ENCODE data around the gene TSPAN10.

Gene TSPAN10

GRCh38 chr17:81683208-81683583 is 46.2 kb downstream of the TSPAN10 start:
- no peak for TF ChIP-seq CTCF (IDR thresholded peaks at IDR 0.05; ENCODE audit: unreplicated experiment in 3 of 3)
- Mint-ChIP-seq H3K9me3 (no peaks in the 10 kb centered on the region), H3K27ac (peak overlapping the region; percentile 46 to 86 (median 81))

GRCh38 chr17:81683584-81684441 is 46.8 kb downstream of the TSPAN10 start, which contains the start of the genes ARL16 and HGS:
Gene ARL16, minus strand, starts transcription at chr17:81683797. Its CDS starts 44 bp downstream, at chr17:81683753.
Gene HGS, plus strand, starts transcription at chr17:81684011. Its CDS starts 56 bp downstream, at chr17:81684067.
- TF ChIP-seq CTCF (IDR thresholded peaks at IDR 0.05; ENCODE audit: unreplicated experiment in 3 of 3) = no peak
- H3K27ac Mint-ChIP-seq = peak within 1 kb of the TSS; percentile 46 to 96 (median 86)
- H3K36me3 Mint-ChIP-seq (ENCODE audit: low read depth) = peaks cover 27% of the 10 kb centered on the region
- peaks cover 22% of the 10 kb centered on the region for H3K4me1 Mint-ChIP-seq
- H3K9me3 Mint-ChIP-seq = no peaks in the 10 kb centered on the region
- H3K27me3 Mint-ChIP-seq (ENCODE audit: low read depth) = no peaks in the 10 kb centered on the region
- H3K4me3 Mint-ChIP-seq = peak within 1 kb of the TSS; percentile 85 to 93 (median 92)

More at GRCh38 chr17:81683208-81683583, 46.2 kb downstream of the TSPAN10 start:
- Mint-ChIP-seq H3K4me1 (peaks cover 22% of the 10 kb centered on the region), H3K27me3 (ENCODE audit: low read depth) (no peaks in the 10 kb centered on the region), H3K4me3 (peak overlapping the region; percentile 85 to 93 (median 92)), H3K36me3 (ENCODE audit: low read depth) (peaks cover 23% of the 10 kb centered on the region)

GRCh38 chr17:81684442-81684911 is 47.5 kb downstream of the TSPAN10 start:
- TF ChIP-seq CTCF (IDR thresholded peaks at IDR 0.05; ENCODE audit: unreplicated experiment in 3 of 3) = no peak
- no peaks in the 10 kb centered on the region for H3K27me3 Mint-ChIP-seq (ENCODE audit: low read depth)
- peaks cover 26% of the 10 kb centered on the region for H3K36me3 Mint-ChIP-seq (ENCODE audit: low read depth)
- no peak overlapping the region for H3K27ac Mint-ChIP-seq
- no peaks in the 10 kb centered on the region for H3K9me3 Mint-ChIP-seq
- H3K4me3 Mint-ChIP-seq = peak overlapping the region; percentile 84 to 88 (median 85)
- peaks cover 22% of the 10 kb centered on the region for H3K4me1 Mint-ChIP-seq

GRCh38 chr17:81685108-81685507 is 48.1 kb downstream of the TSPAN10 start:
- Mint-ChIP-seq H3K27ac (no peak overlapping the region), H3K27me3 (ENCODE audit: low read depth) (no peaks in the 10 kb centered on the region), H3K4me1 (peaks cover 18% of the 10 kb centered on the region), H3K9me3 (no peaks in the 10 kb centered on the region), H3K36me3 (ENCODE audit: low read depth) (peaks cover 29% of the 10 kb centered on the region), H3K4me3 (peak overlapping the region; percentile 84 to 88 (median 85))
- TF ChIP-seq CTCF (IDR thresholded peaks at IDR 0.05; ENCODE audit: unreplicated experiment in 3 of 3) = no peak

- H3K4me3 Mint-ChIP-seq = no peak overlapping the region
- TF ChIP-seq CTCF (IDR thresholded peaks at IDR 0.05; ENCODE audit: unreplicated experiment in 3 of 3) = no peak
- no peaks in the 10 kb centered on the region for H3K27me3 Mint-ChIP-seq (ENCODE audit: low read depth)
- no peaks in the 10 kb centered on the region for H3K9me3 Mint-ChIP-seq
- H3K4me1 Mint-ChIP-seq = peaks cover 17% of the 10 kb centered on the region
- H3K36me3 Mint-ChIP-seq (ENCODE audit: low read depth) = peaks cover 34% of the 10 kb centered on the region
- no peak overlapping the region for H3K27ac Mint-ChIP-seq
Observed at GRCh38 chr17:81686614-81687013, 49.6 kb downstream of the TSPAN10 start.

Data from nephron (organoid).